AG09319 (cell line): ENCODE results near the gene LRBA.

Source experiments
- DNase-seq: peaks from one replicate; pipeline ENCODE4 v3.0.0-alpha.2; 2010; ENCODE audit warnings: low read depth; ENCODE audit errors: extremely low read depth
- CTCF ChIP-seq: IDR thresholded peaks from 2 replicates; pipeline ENCODE4 v1.5.1; 2011; ENCODE audit warnings: low read depth, mild to moderate bottlenecking, inconsistent platforms, low read length, moderate library complexity

Gene LRBA

GRCh38 chr4:150782311-150782710, 232.8 kb downstream of the LRBA start:
- no peak for DNase-seq
- no peak for TF ChIP-seq CTCF

- DNase-seq = no peak
- TF ChIP-seq CTCF = no peak
Observed at GRCh38 chr4:150781191-150781590, 233.9 kb downstream of the LRBA start.

GRCh38 chr4:150779707-150780106, 235.4 kb downstream of the LRBA start:
- TF ChIP-seq CTCF = no peak
- no peak for DNase-seq

GRCh38 chr4:150773729-150774449, 241.2 kb downstream of the LRBA start:
- no peak for TF ChIP-seq CTCF
- no peak for DNase-seq

- no peak for TF ChIP-seq CTCF
- no peak for DNase-seq
Observed at GRCh38 chr4:150773032-150773431, 242.1 kb downstream of the LRBA start.

- no peak for TF ChIP-seq CTCF
- no peak for DNase-seq
Observed at GRCh38 chr4:150771382-150771781, 243.7 kb downstream of the LRBA start.

GRCh38 chr4:150769845-150770244, 245.2 kb downstream of the LRBA start:
- no peak for TF ChIP-seq CTCF
- no peak for DNase-seq
